Measurements from ENCODE around the gene PGAM1. TPM values are rescaled to one million over a fixed set of nuclear protein-coding genes. Genes with fewer than 3 reads are reported as not detected.

Gene PGAM1
- total and polyA plus RNA-seq, 9 of the 15 experiments (the other 6 are each of a cell fraction or from before 2014, with no cell fraction given), result 40.3 to 559 (median 269) TPM

DNA sequence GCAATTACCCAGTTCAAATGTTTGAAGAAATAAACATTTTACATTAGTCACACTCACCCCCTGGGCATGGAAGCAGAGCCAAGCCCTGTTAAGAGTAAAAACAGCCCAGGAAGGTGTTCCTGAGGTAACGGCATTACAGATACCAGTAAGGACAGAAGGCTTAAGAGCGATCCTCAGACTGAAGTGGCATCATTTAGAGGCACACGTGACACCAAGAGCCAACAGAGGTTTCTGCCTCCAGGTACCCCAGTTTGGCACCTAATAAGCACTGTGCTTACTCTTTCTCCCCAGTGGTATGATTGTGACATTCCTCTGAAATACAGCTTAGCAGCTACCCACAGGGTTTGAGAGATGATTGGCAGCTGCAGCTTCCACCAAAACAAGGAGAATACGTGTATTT is 55.1 kb downstream of the PGAM1 start:
- no peaks in the 10 kb centered on the region for H3K9me3 ChIP-seq (replicated peaks; ENCODE audit: control insufficient read depth, insufficient read depth, low read depth, low read length)
- ATAC-seq (no peak), DNase-seq (ENCODE audit: extremely low read depth in 1 of 4, low spot score in 3 of 4) (no peak), FAIRE-seq (no peak)
- peaks cover 12% of the 10 kb centered on the region for H3K79me2 ChIP-seq (ENCODE audit: control insufficient read depth, insufficient read depth, low read length)
- H3K4me2 ChIP-seq (ENCODE audit: insufficient read depth, low read length), result no peak overlapping the region
- intact Hi-C loops (cut with micrococcal nuclease), result no loop called here
- H3K36me3 ChIP-seq (ENCODE audit: control insufficient read depth, insufficient read depth, low read length), result peaks cover 74% of the 10 kb centered on the region
- no peaks in the 10 kb centered on the region for H3K4me1 ChIP-seq (replicated peaks in 1 of 2; ENCODE audit: control insufficient read depth in 2 of 2, insufficient read depth in 2 of 2, low read length in 2 of 2)
- no peaks in the 10 kb centered on the region for H3K27me3 ChIP-seq (ENCODE audit: control insufficient read depth in 2 of 2, insufficient read depth in 2 of 2, low read length in 2 of 2)
- WGBS (ENCODE audit: insufficient coverage, low coverage, missing lambda C conversion rate), result 86% methylated on average over 4 of the region's 4 CpGs
- H3K4me3 ChIP-seq, result no peak overlapping the region
- no peak overlapping the region for H2AFZ ChIP-seq (ENCODE audit: low read depth, low read length)
- no peak overlapping the region for H3K9ac ChIP-seq (ENCODE audit: insufficient read depth in 1 of 2, low read depth in 2 of 2, low read length in 2 of 2)
- no peaks in the 10 kb centered on the region for H4K20me1 ChIP-seq (replicated peaks; ENCODE audit: control insufficient read depth, insufficient read depth, low read length)
- BruUV-seq (replicated peaks), result no TSS peak
- TF ChIP-seq CBX2 (IDR thresholded peaks at IDR 0.05; ENCODE audit: insufficient read depth, low read length, poor library complexity, severe bottlenecking), result no peak
- TF ChIP-seq, protein P1, sequence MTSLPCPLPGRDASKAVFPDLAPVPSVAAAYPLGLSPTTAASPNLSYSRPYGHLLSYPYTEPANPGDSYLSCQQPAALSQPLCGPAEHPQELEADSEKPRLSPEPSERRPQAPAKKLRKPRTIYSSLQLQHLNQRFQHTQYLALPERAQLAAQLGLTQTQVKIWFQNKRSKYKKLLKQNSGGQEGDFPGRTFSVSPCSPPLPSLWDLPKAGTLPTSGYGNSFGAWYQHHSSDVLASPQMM (CRISPR knock-in tag; IDR thresholded peaks at IDR 0.05), result no peak
- no peak for TF ChIP-seq ZNF584 (CRISPR knock-in tag; IDR thresholded peaks at IDR 0.05; ENCODE audit: low read depth)
- no peak for TF ChIP-seq PCBP2 (IDR thresholded peaks at IDR 0.05; ENCODE audit: low read depth, low read length, poor library complexity, severe bottlenecking)
- TF ChIP-seq HBP1 (CRISPR knock-in tag; IDR thresholded peaks at IDR 0.05), result no peak
- TF ChIP-seq, protein P2, sequence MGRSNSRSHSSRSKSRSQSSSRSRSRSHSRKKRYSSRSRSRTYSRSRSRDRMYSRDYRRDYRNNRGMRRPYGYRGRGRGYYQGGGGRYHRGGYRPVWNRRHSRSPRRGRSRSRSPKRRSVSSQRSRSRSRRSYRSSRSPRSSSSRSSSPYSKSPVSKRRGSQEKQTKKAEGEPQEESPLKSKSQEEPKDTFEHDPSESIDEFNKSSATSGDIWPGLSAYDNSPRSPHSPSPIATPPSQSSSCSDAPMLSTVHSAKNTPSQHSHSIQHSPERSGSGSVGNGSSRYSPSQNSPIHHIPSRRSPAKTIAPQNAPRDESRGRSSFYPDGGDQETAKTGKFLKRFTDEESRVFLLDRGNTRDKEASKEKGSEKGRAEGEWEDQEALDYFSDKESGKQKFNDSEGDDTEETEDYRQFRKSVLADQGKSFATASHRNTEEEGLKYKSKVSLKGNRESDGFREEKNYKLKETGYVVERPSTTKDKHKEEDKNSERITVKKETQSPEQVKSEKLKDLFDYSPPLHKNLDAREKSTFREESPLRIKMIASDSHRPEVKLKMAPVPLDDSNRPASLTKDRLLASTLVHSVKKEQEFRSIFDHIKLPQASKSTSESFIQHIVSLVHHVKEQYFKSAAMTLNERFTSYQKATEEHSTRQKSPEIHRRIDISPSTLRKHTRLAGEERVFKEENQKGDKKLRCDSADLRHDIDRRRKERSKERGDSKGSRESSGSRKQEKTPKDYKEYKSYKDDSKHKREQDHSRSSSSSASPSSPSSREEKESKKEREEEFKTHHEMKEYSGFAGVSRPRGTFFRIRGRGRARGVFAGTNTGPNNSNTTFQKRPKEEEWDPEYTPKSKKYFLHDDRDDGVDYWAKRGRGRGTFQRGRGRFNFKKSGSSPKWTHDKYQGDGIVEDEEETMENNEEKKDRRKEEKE (IDR thresholded peaks at IDR 0.05; ENCODE audit: borderline replicate concordance in 1 of 2, control insufficient read depth in 1 of 2, low read depth in 2 of 2, low read length in 1 of 2), result no peak
- no peak for TF ChIP-seq ESRRA (IDR thresholded peaks at IDR 0.05; ENCODE audit: borderline replicate concordance, low read depth)
- TF ChIP-seq PHB2 (IDR thresholded peaks at IDR 0.05; ENCODE audit: low read depth), result no peak
- TF ChIP-seq ZNF780A (CRISPR knock-in tag; IDR thresholded peaks at IDR 0.05), result no peak
- TF ChIP-seq STAG1 (CRISPR knock-in tag; IDR thresholded peaks at IDR 0.05; ENCODE audit: borderline replicate concordance), result no peak
- TF ChIP-seq ZNF184 (CRISPR knock-in tag; IDR thresholded peaks at IDR 0.05), result no peak
- no peak for TF ChIP-seq ZNF280A (IDR thresholded peaks at IDR 0.05; ENCODE audit: low read depth, partially characterized antibody)
- TF ChIP-seq ZNF699 (CRISPR knock-in tag; IDR thresholded peaks at IDR 0.05; ENCODE audit: insufficient replicate concordance), result no peak
- in situ Hi-C loops (cut with MboI), result no loop called here
- H3K9me1 ChIP-seq (ENCODE audit: control insufficient read depth, insufficient read depth, low read length), result no peaks in the 10 kb centered on the region
- ChIA-PET POLR2A (no interaction called here), CTCF (ENCODE audit: low intra/inter-chr PET ratio) (no interaction called here)
- no peak overlapping the region for H3K27ac ChIP-seq (ENCODE audit: extremely low read depth, low read depth, low read length)

Data from K562 (cell line).